GM21786 (cell line): ENCODE results near the gene NPIPB4.
A peak's percentile ranks its signal among the peaks of the same experiment; 100 is the strongest.
"Not testable (repeated sequence)": the region's sequence is repeated elsewhere in the genome, so short reads cannot be mapped to it uniquely, and the experiment has no call there.

Source experiments
- ATAC-seq: cut with Tn5 transposase; IDR thresholded peaks from one replicate; pipeline ENCODE4 v1.9.1; 2021; ENCODE audit not compliant: unreplicated experiment

NPIPB4 gene

GRCh38 chr16:21857656-21858055 lies at the start of gene NPIPB4:
Gene NPIPB4, minus strand, starts transcription at chr16:21857756. Its CDS starts 378 bp downstream, at chr16:21857378.
- ATAC-seq: not testable (repeated sequence)

- not testable (repeated sequence) for ATAC-seq
These were observed 41.4 kb upstream of the NPIPB4 start for GRCh38 chr16:21898998-21899397.

- not testable (repeated sequence) for ATAC-seq
These were observed 24.4 kb upstream of the NPIPB4 start for GRCh38 chr16:21881988-21882387.

GRCh38 chr16:21837186-21837585 lies 20.4 kb downstream of the NPIPB4 start:
- not testable (repeated sequence) for ATAC-seq

- ATAC-seq: not testable (repeated sequence)
These were observed 21.2 kb downstream of the NPIPB4 start for GRCh38 chr16:21836334-21836733.

GRCh38 chr16:21835747-21836146 lies 21.8 kb downstream of the NPIPB4 start:
- ATAC-seq: not testable (repeated sequence)

GRCh38 chr16:21834211-21834610 lies 23.3 kb downstream of the NPIPB4 start:
- ATAC-seq: not testable (repeated sequence)

- ATAC-seq: not testable (repeated sequence)
These were observed 27.6 kb downstream of the NPIPB4 start for GRCh38 chr16:21829929-21830328.

- ATAC-seq: not testable (repeated sequence)
These were observed 31.4 kb downstream of the NPIPB4 start for GRCh38 chr16:21826067-21826706.

- ATAC-seq: not testable (repeated sequence)
These were observed 32.0 kb downstream of the NPIPB4 start for GRCh38 chr16:21825526-21825925.

- not testable (repeated sequence) for ATAC-seq
These were observed 34.3 kb downstream of the NPIPB4 start for GRCh38 chr16:21823258-21823657.

GRCh38 chr16:21820908-21821465 lies 36.6 kb downstream of the NPIPB4 start:
- not testable (repeated sequence) for ATAC-seq

GRCh38 chr16:21820028-21820907 lies 37.3 kb downstream of the NPIPB4 start:
- peak; percentile 91 for ATAC-seq

GRCh38 chr16:21819617-21820016 lies 37.9 kb downstream of the NPIPB4 start:
- ATAC-seq: not testable (repeated sequence)

- ATAC-seq: not testable (repeated sequence)
These were observed 40.5 kb downstream of the NPIPB4 start for GRCh38 chr16:21817012-21817411.

GRCh38 chr16:21815694-21816093 lies 41.9 kb downstream of the NPIPB4 start:
- ATAC-seq: not testable (repeated sequence)

- not testable (repeated sequence) for ATAC-seq
These were observed 55.2 kb downstream of the NPIPB4 start for GRCh38 chr16:21802375-21802663.

GRCh38 chr16:21801538-21802374 lies 55.8 kb downstream of the NPIPB4 start:
- not testable (repeated sequence) for ATAC-seq

GRCh38 chr16:21798601-21799000 lies 59.0 kb downstream of the NPIPB4 start:
- ATAC-seq: not testable (repeated sequence)

- not testable (repeated sequence) for ATAC-seq
These were observed 64.2 kb downstream of the NPIPB4 start for GRCh38 chr16:21793310-21793709.

GRCh38 chr16:21790506-21790905 lies 67.0 kb downstream of the NPIPB4 start:
- ATAC-seq: not testable (repeated sequence)
